GM21825 (cell line): Measurements from ENCODE around the gene PLXDC1.
"Not testable (repeated sequence)": the region's sequence is repeated elsewhere in the genome, so short reads cannot be mapped to it uniquely, and the experiment has no call there.

Experiments
- ATAC-seq: cut with Tn5 transposase; IDR thresholded peaks from one replicate; pipeline ENCODE4 v1.9.1; 2021; ENCODE audit warnings: mild to moderate bottlenecking, moderate library complexity; ENCODE audit not compliant: unreplicated experiment

Gene PLXDC1

DNA sequence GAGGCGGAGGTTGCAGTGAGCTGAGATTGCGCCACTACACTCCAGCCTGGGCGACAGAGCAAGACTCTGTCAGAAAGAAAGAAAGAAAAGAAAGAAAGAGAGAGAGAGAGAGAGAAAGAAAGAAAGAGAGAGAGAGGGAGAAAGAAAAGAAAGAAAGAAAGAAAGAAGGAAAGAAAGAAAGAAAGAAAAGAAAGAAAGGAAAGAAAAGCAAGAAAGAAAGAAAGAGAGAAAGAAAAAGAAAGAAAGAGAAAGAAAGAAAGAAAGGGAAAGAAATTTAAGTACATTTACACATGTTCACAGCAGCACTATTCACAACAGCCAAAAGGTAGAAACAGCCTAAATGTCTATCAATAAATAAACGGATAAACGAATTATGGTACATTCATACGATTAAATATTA is 21.9 kb downstream of the PLXDC1 start:
- not testable (repeated sequence) for ATAC-seq

DNA sequence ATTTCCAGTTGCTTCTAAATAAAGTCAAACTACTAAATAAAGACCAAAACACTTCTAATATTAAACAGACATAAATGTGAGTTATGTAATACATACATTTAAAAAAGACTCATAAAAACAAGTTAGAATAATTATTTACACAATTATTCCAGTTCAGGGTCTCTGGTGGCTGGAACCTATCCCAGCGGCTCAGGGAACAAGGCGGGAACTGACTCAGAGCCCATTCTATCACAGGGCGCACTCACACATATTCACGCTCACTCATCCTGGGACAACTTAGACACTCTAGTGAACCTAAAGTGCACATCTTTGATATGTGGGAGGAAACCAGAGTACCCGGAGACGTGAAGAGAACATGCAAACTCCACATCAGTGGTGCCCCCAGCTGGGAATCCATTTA is 25.0 kb downstream of the PLXDC1 start:
- ATAC-seq: no peak

DNA sequence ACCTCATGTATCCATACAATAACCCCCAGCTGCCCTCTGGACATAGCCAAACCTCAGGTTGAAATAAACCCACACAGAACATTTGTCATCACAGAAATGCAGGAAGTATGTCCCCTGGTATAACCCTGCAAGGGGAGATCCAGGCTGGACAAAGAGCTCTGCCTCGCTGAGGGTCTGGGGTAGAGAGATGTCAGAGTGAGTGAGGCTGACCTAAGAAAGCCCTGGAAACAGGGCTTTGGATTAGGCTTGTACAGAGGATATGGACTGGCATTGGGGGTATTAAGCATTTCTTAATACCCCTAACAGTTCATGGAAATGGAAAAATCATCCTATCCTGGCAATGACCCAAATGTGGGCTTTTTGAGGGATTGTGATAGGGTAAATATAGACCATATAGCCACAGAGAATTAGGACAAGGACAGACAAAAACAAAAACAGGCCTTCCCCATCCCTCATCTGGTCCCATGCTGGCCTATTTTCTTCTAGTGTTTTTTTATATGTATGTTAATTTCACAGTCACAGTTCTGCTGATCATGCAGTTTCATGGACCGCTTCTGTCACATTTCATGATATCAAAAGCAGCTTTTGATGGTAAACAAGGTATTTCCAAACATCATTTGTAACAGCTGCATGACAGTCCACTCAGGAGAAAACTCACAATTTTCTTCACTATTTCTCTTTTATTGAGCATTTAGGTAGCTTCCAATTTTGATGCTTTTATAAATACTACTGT is 26.1 kb downstream of the PLXDC1 start:
- ATAC-seq: no peak

DNA sequence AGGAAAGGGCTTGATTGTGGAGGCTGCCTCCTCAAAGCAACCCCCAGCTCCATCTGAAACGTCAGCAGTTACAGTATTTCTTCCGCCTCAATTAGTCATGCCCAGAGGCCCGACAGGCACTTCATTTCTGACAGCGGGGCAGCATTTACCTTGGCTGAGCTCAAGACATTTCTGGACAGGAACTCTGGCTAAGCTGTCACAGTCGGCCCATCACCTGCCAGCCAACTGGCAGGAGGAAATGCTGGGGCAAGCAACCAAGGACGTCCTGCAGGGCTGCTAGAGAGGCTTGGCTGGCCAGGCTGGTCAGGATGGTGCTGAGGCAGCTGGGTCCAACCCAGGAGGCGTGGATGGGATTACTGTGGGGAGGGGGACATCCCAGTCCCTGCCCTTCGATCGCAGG is 27.8 kb downstream of the PLXDC1 start:
- no peak for ATAC-seq

DNA sequence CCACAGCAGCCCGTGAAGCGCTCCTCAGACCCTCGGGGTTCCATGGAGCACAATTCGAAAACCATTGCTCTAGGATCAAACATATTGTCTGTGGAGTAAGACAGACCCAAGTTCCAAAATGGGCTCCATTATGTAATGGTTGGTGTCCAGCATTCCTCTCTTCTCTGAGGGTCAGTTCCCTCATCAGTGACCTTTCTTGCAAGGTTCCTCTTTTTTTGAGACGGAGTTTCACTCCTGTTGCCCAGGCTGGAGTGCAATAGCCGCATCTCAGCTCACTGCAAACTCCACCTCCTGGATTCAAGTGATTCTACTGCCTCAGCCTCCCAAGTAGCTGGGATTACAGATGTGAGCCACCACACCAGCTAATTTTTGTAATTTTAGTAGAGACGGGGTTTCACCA is 28.4 kb downstream of the PLXDC1 start:
- no peak for ATAC-seq

DNA sequence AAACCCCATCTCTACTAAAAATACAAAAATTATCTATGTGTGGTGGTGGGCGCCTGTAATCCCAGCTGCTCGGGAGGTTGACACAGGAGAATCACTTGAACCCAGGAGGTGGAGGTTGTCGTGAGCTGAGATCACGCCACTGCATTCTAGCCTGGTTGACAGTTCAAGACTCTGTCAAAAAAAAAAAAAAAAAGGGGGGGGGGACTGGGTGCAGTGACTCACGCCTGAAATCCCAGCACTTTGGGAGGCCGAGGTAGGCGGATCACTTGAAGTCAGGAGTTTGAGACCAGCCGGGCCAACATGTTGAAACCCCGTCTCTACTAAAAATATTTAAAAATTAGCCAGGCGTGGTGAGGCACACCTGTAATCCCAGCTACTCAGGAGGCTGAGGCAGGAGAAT is 29.5 kb downstream of the PLXDC1 start:
- not testable (repeated sequence) for ATAC-seq

DNA sequence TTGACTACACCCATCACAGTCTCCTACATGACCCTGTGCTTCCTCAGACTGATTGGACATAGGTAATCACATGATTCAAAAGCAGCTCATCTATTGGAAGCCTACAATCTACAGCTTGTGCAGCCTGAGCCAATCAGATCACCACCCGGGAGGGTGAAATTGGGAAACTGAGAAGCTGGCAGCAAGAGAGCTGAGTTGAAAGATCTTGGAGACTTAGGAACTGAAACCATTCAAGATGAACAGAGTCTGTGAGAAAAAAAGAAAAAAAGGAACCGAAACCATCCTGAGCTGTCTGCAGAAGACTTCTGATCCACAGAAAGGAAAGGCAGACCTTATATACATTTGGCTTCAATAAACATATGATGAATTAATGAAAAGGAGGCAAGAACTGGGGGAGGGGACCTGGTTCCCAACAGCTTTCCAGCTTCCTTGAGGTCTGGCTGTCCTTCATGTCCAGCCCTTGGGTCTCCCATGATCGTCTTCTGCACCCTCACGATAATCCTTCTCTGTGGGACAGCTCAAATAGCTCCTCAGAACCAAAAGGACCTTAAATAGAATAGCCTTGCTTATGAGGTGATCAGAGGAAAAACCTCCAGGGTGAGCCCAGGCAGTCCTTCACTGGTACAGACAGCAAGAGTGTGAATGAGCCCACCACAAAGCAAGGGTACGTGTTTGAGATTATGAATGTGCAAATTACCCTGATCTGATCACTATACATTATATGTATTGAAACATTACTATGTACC is 32.6 kb downstream of the PLXDC1 start:
- no peak for ATAC-seq

DNA sequence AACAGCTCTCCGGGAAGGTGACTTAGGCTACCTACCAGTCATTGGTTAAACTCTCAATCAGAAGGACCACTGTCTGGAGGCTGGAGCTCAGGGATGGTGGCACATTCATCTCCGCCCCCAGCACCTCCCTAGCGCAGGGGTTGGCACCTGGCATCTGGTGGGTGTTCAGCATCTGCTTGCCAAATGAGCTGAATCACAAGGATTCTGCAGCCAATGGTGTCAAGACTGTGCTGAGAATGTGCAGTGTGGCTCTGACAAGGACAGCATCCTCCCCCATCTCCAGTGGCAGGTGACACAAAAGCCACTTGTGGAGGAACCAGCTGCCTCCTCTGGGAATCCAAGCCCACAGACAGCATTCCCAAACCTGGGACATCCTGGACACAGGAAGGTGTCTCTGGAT is 35.2 kb downstream of the PLXDC1 start:
- no peak for ATAC-seq

DNA sequence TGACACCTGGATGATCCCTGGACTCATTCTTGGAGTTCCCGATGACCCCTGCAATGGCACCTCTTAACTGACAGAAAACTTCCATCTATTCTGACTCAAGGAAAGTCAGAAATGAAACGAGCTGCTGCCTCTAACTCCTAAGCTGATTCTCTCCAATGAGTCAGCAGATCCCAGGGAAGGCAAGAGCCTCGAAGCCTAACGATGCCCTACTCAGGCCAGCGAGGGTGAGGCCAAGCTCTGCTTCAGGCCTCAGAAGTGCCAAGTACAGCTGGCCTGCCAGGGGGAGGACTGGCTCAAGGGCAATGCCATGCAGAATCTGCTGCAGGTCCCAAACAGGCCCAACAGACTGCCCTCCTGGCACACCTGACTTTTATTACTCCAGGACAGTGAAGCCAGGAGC is 36.3 kb downstream of the PLXDC1 start:
- ATAC-seq: no peak

DNA sequence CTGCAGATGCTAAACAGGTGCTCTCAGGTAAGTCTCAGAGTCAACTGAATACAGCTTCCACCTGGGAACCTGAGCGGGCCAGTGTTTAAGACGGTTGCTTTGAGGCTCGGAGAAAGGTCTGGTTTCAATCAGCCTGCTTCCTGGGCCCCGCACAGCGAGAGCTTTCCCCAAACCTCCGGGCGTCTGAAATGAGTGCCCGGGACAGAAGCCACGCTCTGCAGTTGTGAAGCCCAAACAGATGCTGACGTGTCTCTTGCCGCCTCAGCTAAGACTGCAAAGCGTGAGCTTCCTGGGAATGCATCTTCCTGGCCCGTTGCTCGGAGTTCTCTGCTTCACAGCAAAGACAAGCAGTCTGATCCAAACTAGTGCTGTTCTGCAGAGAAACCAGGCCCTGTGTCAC is 36.7 kb downstream of the PLXDC1 start:
- ATAC-seq: no peak

DNA sequence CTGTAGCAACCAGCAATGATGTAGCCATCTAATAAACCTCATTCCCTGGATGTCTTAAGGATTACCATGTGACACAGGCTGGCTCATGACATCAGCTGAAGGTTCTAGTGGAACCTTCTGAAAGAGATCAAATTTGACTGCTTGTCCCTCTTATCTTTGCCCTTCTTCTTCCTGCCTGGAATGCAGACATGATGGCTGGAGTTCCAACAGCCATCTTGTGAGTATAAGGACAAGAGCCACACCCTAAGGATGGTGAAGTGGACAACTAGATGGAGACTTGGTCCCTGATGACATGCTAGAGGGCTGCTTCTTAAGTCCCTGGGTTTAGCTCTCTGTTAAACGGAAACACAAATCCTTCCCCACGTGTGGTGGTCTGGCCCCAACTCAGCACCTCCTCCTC is 37.6 kb downstream of the PLXDC1 start:
- ATAC-seq: no peak

DNA sequence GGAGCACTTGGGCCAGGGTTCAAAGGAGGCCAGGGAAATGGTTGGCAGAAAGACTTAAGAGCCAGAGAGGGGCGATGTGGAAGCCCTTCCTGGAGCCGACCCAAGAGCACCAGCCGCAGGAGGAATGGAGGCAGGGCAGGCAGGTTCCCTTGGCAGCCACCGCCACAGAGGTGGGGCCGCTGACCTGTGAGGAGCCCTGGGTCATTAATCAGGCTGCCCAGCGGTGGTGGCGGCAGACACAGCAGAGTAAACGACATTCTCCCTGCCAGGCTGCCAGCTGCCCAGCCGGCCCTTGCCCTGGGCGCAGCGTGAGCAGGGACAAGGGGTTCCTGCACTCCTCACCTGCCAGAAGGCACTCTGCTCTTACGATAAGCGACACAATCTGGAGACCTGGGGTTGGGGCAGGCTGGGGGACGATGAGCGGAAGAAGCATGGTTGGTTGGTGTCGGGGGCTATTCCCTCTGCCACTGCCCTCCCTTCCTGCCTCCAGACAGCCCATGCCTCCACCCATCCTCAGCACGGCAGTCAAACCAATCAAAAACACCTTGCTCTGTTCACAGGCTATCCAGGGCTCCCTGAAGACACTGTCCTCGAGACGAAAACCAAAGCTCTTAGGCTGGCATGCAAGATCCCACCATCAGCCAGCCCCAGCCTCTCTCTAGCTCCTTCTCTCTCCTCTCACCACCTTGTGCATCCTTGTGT is 40.9 kb downstream of the PLXDC1 start:
- no peak for ATAC-seq

DNA sequence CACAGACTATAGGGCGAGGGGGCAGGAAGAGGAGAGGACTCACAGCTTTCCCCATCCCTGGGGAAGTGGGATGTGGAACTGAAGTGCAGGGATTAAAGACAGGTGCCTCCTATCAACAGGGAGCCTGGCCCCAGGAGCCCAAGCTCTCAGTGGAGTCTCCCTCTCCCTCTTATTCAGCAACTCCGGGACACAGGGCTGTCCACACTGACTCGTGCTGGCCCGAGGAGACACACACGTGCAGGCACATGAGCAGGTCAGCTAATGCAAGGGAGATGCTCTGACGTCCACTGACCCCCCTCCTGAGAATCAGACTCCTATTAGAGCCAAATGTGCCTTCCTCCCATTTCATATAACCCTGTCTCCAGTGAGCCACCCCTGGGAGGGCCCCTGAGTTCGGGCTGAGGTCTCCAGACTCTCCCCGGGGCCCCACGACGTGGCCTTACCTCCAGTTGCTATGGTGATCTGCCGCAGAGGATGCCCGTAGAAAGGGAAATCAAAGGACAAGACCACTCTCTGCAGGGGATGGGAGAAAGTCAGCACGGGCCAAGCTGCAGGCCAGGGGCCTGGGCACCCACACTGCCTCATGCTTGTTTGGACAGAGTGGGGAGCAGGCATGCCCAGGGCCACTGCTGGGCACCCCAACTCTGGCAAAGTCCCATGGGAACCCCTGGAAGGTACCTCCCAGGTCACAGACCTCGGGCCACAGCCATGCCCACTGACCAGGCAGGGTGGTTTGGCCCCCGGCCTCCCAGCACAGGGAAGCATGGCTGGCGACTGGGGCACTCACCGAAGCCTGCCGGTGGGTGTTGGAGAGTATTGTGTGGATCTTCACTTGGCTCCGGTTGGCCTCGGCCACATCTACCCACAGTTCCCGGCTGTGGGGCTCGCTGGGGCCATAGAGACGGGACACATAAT is 42.7 kb downstream of the PLXDC1 start:
- no peak for ATAC-seq

DNA sequence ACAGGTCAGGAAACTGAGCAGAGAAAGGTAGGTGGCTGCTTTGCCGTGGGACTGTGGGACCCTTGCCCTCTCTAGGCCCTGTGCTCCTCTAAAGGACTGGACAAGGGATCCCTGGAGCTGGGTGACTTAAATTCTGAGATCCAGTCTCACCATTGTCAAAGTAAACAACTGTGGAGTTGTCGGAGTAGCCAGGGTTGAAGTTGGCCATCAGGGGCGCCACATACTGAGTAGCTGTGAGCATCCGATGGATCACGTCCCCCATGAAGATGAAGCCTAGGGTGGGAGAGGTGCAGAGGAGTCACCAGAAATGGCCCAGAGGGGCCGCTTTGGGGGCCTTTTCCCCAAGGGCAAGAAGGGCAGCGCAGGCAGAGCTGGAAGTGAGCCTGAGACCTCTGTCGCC is 43.5 kb downstream of the PLXDC1 start:
- no peak for ATAC-seq

DNA sequence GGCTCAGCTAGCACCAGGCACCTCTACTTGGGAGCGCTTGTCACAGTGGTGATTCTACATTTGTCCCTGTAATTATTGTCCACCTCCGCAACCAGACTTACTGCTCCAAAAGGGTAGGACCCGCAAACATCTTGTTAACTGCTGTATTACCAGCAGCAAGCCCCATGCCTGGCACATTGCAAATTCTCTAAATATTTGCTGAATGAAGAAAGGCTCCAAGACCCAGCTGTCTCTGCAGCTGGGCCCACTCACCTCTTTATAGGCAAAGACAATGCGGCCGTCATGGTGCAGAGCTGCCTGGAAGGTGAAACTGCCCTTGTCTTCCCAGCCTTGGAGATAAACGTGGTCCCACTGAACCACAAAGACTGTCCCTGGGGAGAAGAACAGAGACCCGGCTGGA is 44.3 kb downstream of the PLXDC1 start:
- ATAC-seq: no peak

DNA sequence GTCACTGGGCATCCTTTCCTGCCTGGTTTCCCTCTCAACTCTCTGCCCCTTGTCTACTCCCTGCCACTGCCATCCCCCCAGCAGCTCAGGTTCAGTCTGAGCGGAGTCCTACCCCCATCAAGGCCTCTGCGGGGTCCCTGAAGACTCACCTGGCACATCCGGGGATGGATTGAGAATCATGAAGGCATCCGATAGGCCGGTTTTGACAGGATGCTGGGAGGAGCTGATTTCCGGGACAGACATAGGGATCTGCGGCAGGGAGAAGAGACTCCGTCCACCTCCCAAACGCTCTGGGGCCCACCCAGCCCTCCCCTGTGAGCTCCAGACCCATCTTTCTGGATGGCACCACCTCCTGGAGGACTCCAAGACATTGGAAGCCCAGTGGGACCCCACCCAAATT is 45.7 kb downstream of the PLXDC1 start:
- ATAC-seq: no peak

DNA sequence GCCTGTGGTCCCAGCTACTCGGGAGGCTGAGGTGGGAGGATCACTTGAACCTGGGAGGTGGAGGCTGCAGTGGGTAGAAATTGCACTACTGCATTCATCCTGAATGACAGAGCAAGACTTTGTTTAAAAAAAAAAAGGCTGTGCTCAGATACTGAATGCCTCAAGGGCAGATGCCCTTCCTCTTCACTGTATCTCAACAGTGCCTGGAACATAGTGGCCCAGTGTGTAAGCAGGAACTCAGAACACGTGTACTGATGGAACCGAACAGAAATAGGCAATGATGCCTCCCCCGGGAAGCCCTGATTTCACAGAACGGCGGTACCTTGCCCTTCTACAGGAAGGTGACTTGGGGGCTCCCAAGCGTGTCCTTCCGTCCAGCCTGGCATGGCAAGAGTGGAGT is 46.8 kb downstream of the PLXDC1 start:
- ATAC-seq: no peak

DNA sequence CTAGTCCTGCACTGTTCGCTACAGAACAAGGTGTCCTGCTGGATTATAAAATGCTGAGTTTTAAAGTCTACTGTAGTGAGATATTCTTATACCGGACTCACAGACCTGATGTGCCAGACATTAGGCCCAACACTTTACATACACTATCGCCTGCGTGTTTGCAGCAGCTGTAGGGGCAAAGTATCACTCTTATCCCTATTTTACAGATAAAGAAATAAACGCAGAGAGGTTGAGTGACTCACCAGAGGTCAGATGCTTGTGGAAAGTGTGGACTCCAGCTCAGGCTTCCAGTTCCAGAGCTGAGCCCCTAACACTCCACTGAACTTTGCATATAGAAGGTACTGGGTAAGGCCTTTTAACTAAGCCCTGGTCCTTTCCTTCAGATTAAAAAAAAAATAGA is 47.4 kb downstream of the PLXDC1 start:
- no peak for ATAC-seq

DNA sequence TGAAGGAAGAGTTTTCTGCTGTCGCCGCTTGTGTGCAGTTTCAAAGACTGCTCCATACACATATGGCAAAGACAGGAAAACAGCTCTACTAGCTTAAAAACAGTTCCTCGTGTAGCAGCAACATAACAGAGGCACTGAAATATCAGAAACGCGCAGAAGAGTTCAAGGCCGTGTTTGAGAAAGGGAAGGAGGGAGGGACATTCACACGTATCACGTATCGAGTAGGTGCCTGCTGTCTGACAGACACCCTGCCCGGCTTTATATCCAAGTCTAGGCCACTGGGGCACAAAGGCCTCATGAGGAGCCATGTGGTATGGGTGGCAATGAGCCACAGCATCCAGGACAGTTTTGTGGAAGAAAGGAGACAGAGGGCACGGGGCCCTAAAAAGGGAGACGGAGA is 50.3 kb downstream of the PLXDC1 start:
- no peak for ATAC-seq

DNA sequence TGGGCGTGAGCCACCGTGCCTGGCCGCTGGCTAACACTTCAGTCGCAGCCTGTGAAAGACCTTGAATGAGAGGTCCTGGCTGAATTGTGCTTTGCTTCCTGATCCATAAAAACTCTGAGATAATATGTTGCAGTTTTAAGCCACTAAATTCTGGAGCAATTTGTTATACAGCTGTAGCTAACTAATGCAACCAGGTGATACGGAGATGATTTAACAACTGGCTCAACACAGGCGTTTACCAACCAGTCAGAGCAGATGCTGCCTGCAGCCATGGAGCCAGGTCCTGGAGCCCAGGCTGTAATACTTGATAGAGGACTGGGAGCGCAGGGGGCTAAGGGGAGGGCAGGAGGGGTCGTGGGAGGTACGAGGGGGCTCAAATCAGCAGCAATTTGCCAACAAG is 50.9 kb downstream of the PLXDC1 start:
- ATAC-seq: no peak

DNA sequence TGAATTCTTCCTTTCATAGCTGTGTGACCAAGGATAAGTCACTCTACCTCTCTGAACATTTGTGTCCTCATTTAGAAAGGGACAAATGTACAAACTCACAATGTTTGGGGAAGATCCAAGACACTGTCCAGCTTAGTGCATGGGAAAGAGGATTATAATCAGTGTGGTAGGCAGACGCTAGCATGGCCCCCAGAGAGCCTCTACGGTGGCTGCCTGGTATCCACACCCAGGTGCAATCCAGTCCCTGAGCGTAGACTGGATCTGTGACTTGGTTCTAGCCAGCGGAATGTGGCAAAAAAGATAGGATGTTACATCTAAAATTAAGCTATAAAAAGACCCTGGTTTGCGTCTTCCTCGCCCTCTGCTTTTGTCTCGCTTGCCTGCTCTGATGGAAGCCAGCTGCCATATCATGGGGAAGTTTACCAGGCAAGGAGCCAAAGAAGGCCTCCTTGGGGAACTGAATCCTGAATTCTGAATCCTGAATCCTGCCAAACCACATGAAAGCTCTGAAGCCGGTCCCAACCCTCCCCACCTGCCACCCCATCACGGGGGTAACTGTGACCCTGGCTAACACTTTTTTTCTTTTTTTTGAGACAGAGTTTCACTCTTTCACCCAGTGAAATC is 51.7 kb downstream of the PLXDC1 start:
- no peak for ATAC-seq
